Neural cell (in vitro differentiated cells): ENCODE results near the gene DNM3. TPM values are rescaled to one million over a fixed set of nuclear protein-coding genes. Genes with fewer than 3 reads are reported as not detected.

Experiments
- H2AFZ ChIP-seq: fragments of 200-600, 300-800 bp; sonication (generic), shearing (Covaris generic); 2 replicates; pipeline ENCODE4 v1.6.0; 2014; ENCODE audit warnings: low read depth, mild to moderate bottlenecking, antibody characterized with exemption, low read length, moderate library complexity
- H3F3A ChIP-seq: fragments of 200-600 bp; shearing (Covaris generic); 2 replicates; pipeline ENCODE4 v1.6.1; 2016; ENCODE audit warnings: mild to moderate bottlenecking, moderate library complexity, mixed read lengths, antibody characterized with exemption, low read length; ENCODE audit not compliant: insufficient read depth, poor library complexity, severe bottlenecking
- H3K27ac ChIP-seq: fragments of 200-600, 300-800 bp; sonication (generic), shearing (Covaris generic); 2 replicates; pipeline ENCODE4 v1.5.1; 2014; ENCODE audit warnings: mild to moderate bottlenecking, low read length, moderate library complexity
- H3K27me3 ChIP-seq: fragments of 300-800, 200-600 bp; sonication (generic), shearing (Covaris generic); 2 replicates; pipeline ENCODE4 v1.6.0; 2014; ENCODE audit warnings: mild to moderate bottlenecking, low read depth, low read length, moderate library complexity; ENCODE audit not compliant: insufficient read depth
- H3K36me3 ChIP-seq: fragments of 300-800, 200-600 bp; sonication (generic), shearing (Covaris generic); 2 replicates; pipeline ENCODE4 v1.5.1; 2014; ENCODE audit warnings: mild to moderate bottlenecking, antibody characterized with exemption, low read length, moderate library complexity; ENCODE audit not compliant: insufficient read depth
- H3K4me2 ChIP-seq: fragments of 300-800, 200-600 bp; sonication (generic), shearing (Covaris generic); 2 replicates; pipeline ENCODE4 v1.6.0; 2014; ENCODE audit warnings: mild to moderate bottlenecking, low read length
- H3K4me3 ChIP-seq: fragments of 300-800, 200-600 bp; sonication (generic), shearing (Covaris generic); 2 replicates; pipeline ENCODE4 v1.5.1; 2014; ENCODE audit warnings: mild to moderate bottlenecking, low read length, moderate library complexity
- H3K79me2 ChIP-seq: fragments of 200-600 bp; shearing (Covaris generic); replicated peaks from 2 replicates; pipeline ENCODE4 v1.6.0; 2014; ENCODE audit warnings: mild to moderate bottlenecking, low read length, moderate library complexity; ENCODE audit not compliant: insufficient read depth
- H3K9ac ChIP-seq: fragments of 300-800, 200-600 bp; sonication (generic), shearing (Covaris generic); 2 replicates; pipeline ENCODE4 v1.6.1; 2016; ENCODE audit warnings: mild to moderate bottlenecking, low read length, mixed read lengths
- H3K9me2 ChIP-seq: fragments of 200-600 bp; shearing (Covaris generic); 2 replicates; pipeline ENCODE4 v1.6.1; 2016; ENCODE audit warnings: mild to moderate bottlenecking, low read length, mixed read lengths; ENCODE audit not compliant: insufficient read depth
- H3K9me3 ChIP-seq: fragments of 200-600, 300-800 bp; sonication (generic), shearing (Covaris generic); 2 replicates; pipeline ENCODE4 v1.6.1; 2016; ENCODE audit warnings: mild to moderate bottlenecking, mixed run types, low read length, moderate library complexity, mixed read lengths
- H4K20me1 ChIP-seq: fragments of 200-600 bp; shearing (Covaris generic); 2 replicates; pipeline ENCODE4 v1.6.1; 2016; ENCODE audit warnings: mild to moderate bottlenecking, mixed run types; ENCODE audit not compliant: insufficient read depth
- EP300 ChIP-seq: fragments of 450-650 bp; conservative IDR thresholded peaks from 2 replicates; pipeline ENCODE4 v1.6.1; 2014; ENCODE audit warnings: antibody characterized with exemption, mild to moderate bottlenecking, moderate library complexity; ENCODE audit not compliant: poor library complexity, severe bottlenecking
- EZH2 ChIP-seq: fragments of 200-600, 300-800 bp; shearing (Covaris generic), sonication (generic); IDR thresholded peaks from 2 replicates; pipeline ENCODE4 v1.6.1; 2014; ENCODE audit warnings: antibody characterized with exemption, low read length, borderline replicate concordance, mild to moderate bottlenecking; ENCODE audit not compliant: insufficient read depth, poor library complexity, severe bottlenecking
- POLR2AphosphoS5 ChIP-seq: IDR thresholded peaks from 2 replicates; pipeline ENCODE4 v1.6.1; 2012
- RAD21 ChIP-seq: fragments of 450-650 bp; conservative IDR thresholded peaks from 2 replicates; pipeline ENCODE4 v1.6.1; 2014; ENCODE audit warnings: antibody characterized with exemption, mild to moderate bottlenecking, moderate library complexity
- REST ChIP-seq: IDR thresholded peaks from 2 replicates; pipeline ENCODE4 v1.6.1; 2012; ENCODE audit warnings: borderline replicate concordance
- SMC3 ChIP-seq: fragments of 450-650 bp; conservative IDR thresholded peaks from 2 replicates; pipeline ENCODE4 v1.6.1; 2014; ENCODE audit warnings: antibody characterized with exemption, mild to moderate bottlenecking, moderate library complexity; ENCODE audit not compliant: poor library complexity
- TAF1 ChIP-seq: IDR thresholded peaks from 2 replicates; pipeline ENCODE4 v1.6.1; 2012; ENCODE audit warnings: low read depth
- polyA plus RNA-seq: library from polyadenylated mRNA; depleted of rRNA; stranded (reverse); fragments of >200 nt; gene quantifications from 2 replicates; pipeline ENCODE4 v1.2.3, GENCODE V29; 2014

Gene DNM3
- polyA plus RNA-seq, 1 donor from 2014 or later: 37.1 TPM

GRCh38 chr1:171909711-171910110 lies 68.4 kb downstream of the DNM3 start:
- Histone ChIP-seq H3K4me2 (peak overlapping the region; percentile 1), H3F3A (peaks cover 4% of the 10 kb centered on the region), H2AFZ (no peak overlapping the region), H3K36me3 (no peaks in the 10 kb centered on the region), H3K79me2 (no peaks in the 10 kb centered on the region), H3K27ac (peak overlapping the region; percentile 21), H3K9ac (no peak overlapping the region), H3K27me3 (no peaks in the 10 kb centered on the region), H4K20me1 (no peaks in the 10 kb centered on the region), H3K9me3 (no peaks in the 10 kb centered on the region), H3K4me3 (peak overlapping the region; percentile 12), H3K9me2 (no peaks in the 10 kb centered on the region)
- TF ChIP-seq EP300 (no peak), POLR2AphosphoS5 (peak; percentile 10)

DNA sequence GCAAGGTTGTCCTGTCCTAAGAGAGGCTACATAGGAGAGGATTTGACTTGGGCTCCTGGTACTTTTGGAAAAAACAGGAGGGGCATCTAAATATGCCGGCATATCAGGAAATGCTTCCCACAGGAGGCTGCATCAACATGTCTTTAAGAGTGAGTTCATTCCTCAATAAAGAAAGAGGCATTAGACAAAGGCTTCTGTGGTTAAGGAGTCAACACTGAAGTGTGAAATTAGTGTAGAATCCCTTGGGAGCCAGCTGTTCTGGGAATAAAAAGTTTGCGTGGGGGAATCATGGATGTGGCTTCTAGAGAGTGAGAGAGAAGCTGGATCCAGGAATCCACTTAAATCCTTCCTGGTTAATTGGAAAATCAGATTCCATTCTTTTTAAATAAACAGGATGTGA lies 69.5 kb downstream of the DNM3 start:
- Histone ChIP-seq H3K9me3 (no peaks in the 10 kb centered on the region), H3K27me3 (no peaks in the 10 kb centered on the region), H2AFZ (no peak overlapping the region), H3K36me3 (no peaks in the 10 kb centered on the region), H3K4me2 (no peak overlapping the region), H4K20me1 (no peaks in the 10 kb centered on the region), H3K9me2 (no peaks in the 10 kb centered on the region), H3F3A (peaks cover 4% of the 10 kb centered on the region), H3K9ac (no peak overlapping the region), H3K79me2 (no peaks in the 10 kb centered on the region), H3K4me3 (no peak overlapping the region), H3K27ac (no peak overlapping the region)
- no peak for TF ChIP-seq POLR2AphosphoS5
- TF ChIP-seq TAF1: no peak
- no peak for TF ChIP-seq SMC3
- no peak for TF ChIP-seq RAD21
- no peak for TF ChIP-seq REST
- no peak for TF ChIP-seq EP300

DNA sequence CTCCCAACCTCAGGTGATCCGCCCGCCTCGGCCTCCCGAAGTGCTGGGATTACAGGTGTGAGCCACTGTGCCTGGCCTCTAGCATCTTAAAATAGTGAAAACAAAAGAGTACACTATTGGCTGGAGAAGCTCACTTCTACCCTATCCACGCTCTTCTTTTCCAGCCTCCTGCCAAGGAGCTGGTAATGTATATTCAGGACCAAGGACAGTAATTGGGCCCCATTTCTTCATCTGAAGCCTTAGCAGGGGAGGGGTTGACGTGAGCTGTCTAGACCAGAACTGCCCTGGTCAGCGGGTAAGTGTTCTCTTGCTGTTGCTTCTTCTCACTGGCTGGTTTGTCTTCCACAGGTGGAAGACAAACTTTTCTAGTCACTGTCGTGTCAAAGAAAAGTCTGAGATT lies 70.2 kb downstream of the DNM3 start:
- Histone ChIP-seq H3K9me3 (no peaks in the 10 kb centered on the region), H2AFZ (no peak overlapping the region), H4K20me1 (no peaks in the 10 kb centered on the region), H3K36me3 (no peaks in the 10 kb centered on the region), H3K9me2 (no peaks in the 10 kb centered on the region), H3K4me3 (no peak overlapping the region), H3K79me2 (no peaks in the 10 kb centered on the region), H3F3A (peaks cover 4% of the 10 kb centered on the region), H3K27ac (no peak overlapping the region), H3K9ac (no peak overlapping the region), H3K27me3 (no peaks in the 10 kb centered on the region), H3K4me2 (no peak overlapping the region)
- TF ChIP-seq EZH2 (no peak), REST (no peak), POLR2AphosphoS5 (no peak), EP300 (no peak)
